B cell (primary cell): ENCODE results near the gene SUGCT. TPM values are rescaled to one million over a fixed set of nuclear protein-coding genes. Genes with fewer than 3 reads are reported as not detected.
"Not testable (repeated sequence)": the region's sequence is repeated elsewhere in the genome, so short reads cannot be mapped to it uniquely, and the experiment has no call there.

Experiments used
- ATAC-seq: fragments of 200-7000 bp; cut with Tn5 transposase; one replicate; pipeline ENCODE4 v1.10.0; 2021; ENCODE audit warnings: low read depth, mild to moderate bottlenecking, moderate number of reproducible peaks, moderate library complexity
- CTCF ChIA-PET: fragments of 350-600 bp; sonication (Branson Sonifier 250); formaldehyde crosslinking; loops from one replicate; lab custom pipeline; 2021; ENCODE audit warnings: antibody characterized with exemption, inconsistent platforms; lab: Charles Lee
- POLR2A ChIA-PET: fragments of 350-600 bp; sonication (Branson Sonifier 250); formaldehyde crosslinking; loops from one replicate; lab custom pipeline; 2021; ENCODE audit warnings: antibody characterized with exemption; lab: Charles Lee
- DNase-seq: peaks from one replicate; pipeline ENCODE4 v3.0.0; 2013
- H2AFZ ChIP-seq: 2 replicates; pipeline ENCODE4 v1.6.1; 2012; ENCODE audit warnings: mild to moderate bottlenecking, low read depth, low read length; ENCODE audit not compliant: insufficient read depth, poor library complexity, severe bottlenecking
- H3K27ac ChIP-seq, 2 donors: 1 replicate in 1 of 2; 2 replicates in 1 of 2; pipeline ENCODE4 v1.5.1; 2012 to 2013; ENCODE audit warnings: low read length in 2 of 2, mild to moderate bottlenecking in 2 of 2, moderate library complexity in 1 of 2
- H3K27me3 ChIP-seq, 4 experiments: fragments of 200-600 bp in 1 of 4; sonication (generic) in 1 of 4; replicated peaks in 1 of 4; 1 replicate in 2 of 4; 2 replicates in 2 of 4; pipeline versions ENCODE4 v1.6.1 to v1.7.0; 2013 to 2016; ENCODE audit warnings: low read length in 3 of 4, mild to moderate bottlenecking in 2 of 4, mixed read lengths in 1 of 4, moderate library complexity in 1 of 4; ENCODE audit not compliant: insufficient read depth in 4 of 4, control insufficient read depth in 3 of 4; ENCODE audit errors: control extremely low read depth in 1 of 4
- H3K36me3 ChIP-seq, 2 experiments: replicated peaks in 1 of 2; 1 replicate in 1 of 2; 2 replicates in 1 of 2; pipeline versions ENCODE4 v1.6.1 to v1.7.1; 2013; ENCODE audit warnings: low read length in 1 of 2; ENCODE audit not compliant: insufficient read depth in 2 of 2, control insufficient read depth in 1 of 2; ENCODE audit errors: control extremely low read depth in 1 of 2, extremely low read depth in 1 of 2
- H3K4me1 ChIP-seq, 2 donors: fragments of 200-600 bp in 1 of 2; sonication (generic) in 1 of 2; 1 replicate in 1 of 2; 2 replicates in 1 of 2; pipeline versions ENCODE4 v1.5.1 to v1.6.1; 2013 to 2017; ENCODE audit warnings: low read length in 2 of 2; ENCODE audit not compliant: control insufficient read depth in 2 of 2, insufficient read depth in 2 of 2
- H3K4me2 ChIP-seq: replicated peaks from 2 replicates; pipeline ENCODE3; 2012; ENCODE audit warnings: mild to moderate bottlenecking, low read depth, low read length; ENCODE audit not compliant: poor library complexity, severe bottlenecking
- H3K4me3 ChIP-seq, 5 experiments: fragments of 200-600 bp in 1 of 5; sonication (generic) in 1 of 5; 1 replicate in 3 of 5; 2 replicates in 2 of 5; pipeline versions ENCODE4 v1.5.1 to v1.7.0; 2011 to 2016; ENCODE audit warnings: low read length in 4 of 5, mild to moderate bottlenecking in 4 of 5, low read depth in 2 of 5, control low read depth in 1 of 5, moderate library complexity in 1 of 5; ENCODE audit not compliant: insufficient read depth in 1 of 5; ENCODE audit errors: control extremely low read depth in 1 of 5, extremely low read depth in 1 of 5
- H3K79me2 ChIP-seq: fragments of 200-600 bp; sonication (generic); one replicate; pipeline ENCODE4 v1.6.0; 2016; ENCODE audit warnings: low read length; ENCODE audit not compliant: control insufficient read depth, insufficient read depth
- H3K9ac ChIP-seq: fragments of 200-600 bp; sonication (generic); 2 replicates; pipeline ENCODE4 v1.6.1; 2017; ENCODE audit warnings: mild to moderate bottlenecking, low read length, moderate library complexity
- H3K9me3 ChIP-seq, 3 donors: one replicate each; pipeline versions ENCODE4 v1.6.1 to v1.7.1; 2013; ENCODE audit warnings: low read length in 2 of 3; ENCODE audit not compliant: control insufficient read depth in 2 of 3, insufficient read depth in 1 of 3; ENCODE audit errors: control extremely low read depth in 1 of 3
- H4K20me1 ChIP-seq: 2 replicates; pipeline ENCODE4 v1.6.0; 2012; ENCODE audit warnings: mild to moderate bottlenecking, low read length; ENCODE audit not compliant: insufficient read depth, control insufficient read depth, poor library complexity, severe bottlenecking
- H3K27ac Mint-ChIP-seq: one replicate; pipeline ENCODE4 v1.8.0; 2021; ENCODE audit warnings: mixed read lengths
- H3K27me3 Mint-ChIP-seq: one replicate; pipeline ENCODE4 v1.8.0; 2021; ENCODE audit warnings: mixed read lengths
- H3K4me1 Mint-ChIP-seq: one replicate; pipeline ENCODE4 v1.8.0; 2021; ENCODE audit warnings: mixed read lengths
- H3K4me3 Mint-ChIP-seq: one replicate; pipeline ENCODE4 v1.8.0; 2021; ENCODE audit warnings: mixed read lengths
- H3K9me3 Mint-ChIP-seq: one replicate; pipeline ENCODE4 v1.8.0; 2022; ENCODE audit warnings: mixed read lengths; ENCODE audit not compliant: insufficient read depth
- EZH2 ChIP-seq: IDR thresholded peaks from 2 replicates; pipeline ENCODE4 v1.6.1; 2012; ENCODE audit warnings: borderline replicate concordance, low read depth, mild to moderate bottlenecking, moderate library complexity, low read length; ENCODE audit not compliant: insufficient read depth, poor library complexity, severe bottlenecking
- WGBS: methylation state at CpG from one replicate; pipeline ENCODE4 v1.1.5; 2013; ENCODE audit warnings: missing lambda C conversion rate; ENCODE audit not compliant: insufficient coverage; 5-methylcytosine and 5-hydroxymethylcytosine counted together
- intact Hi-C: fragments of 100-400 bp; cut with micrococcal nuclease; formaldehyde crosslinking; loops from one replicate; pipeline ENCODE4 v1.10.0; 2022
- polyA plus RNA-seq: library from polyadenylated mRNA; depleted of rRNA; stranded (reverse); fragments of >200 nt; gene quantifications from 2 replicates; pipeline ENCODE4 v1.2.3, GENCODE V29; 2012
- total RNA-seq, 2 donors: library from RNA; stranded (reverse); fragments of 120-200 nt in 1 of 2; gene quantifications; 1 replicate in 1 of 2; 2 replicates in 1 of 2; pipeline versions ENCODE4 v1.2.3 to v1.2.4, GENCODE V29; 2013 to 2022
- TF ChIP-seq, protein P1 (sequence below): fragments of 200-600 bp; IDR thresholded peaks from one replicate; pipeline ENCODE4 v1.8.0; 2022; ENCODE audit warnings: antibody characterized with exemption, mild to moderate bottlenecking

Gene SUGCT
- total and polyA plus RNA-seq, 2 donors (not counting 1 experiment from before 2014, with no cell fraction given): 0.19 to 0.86 TPM

DNA sequence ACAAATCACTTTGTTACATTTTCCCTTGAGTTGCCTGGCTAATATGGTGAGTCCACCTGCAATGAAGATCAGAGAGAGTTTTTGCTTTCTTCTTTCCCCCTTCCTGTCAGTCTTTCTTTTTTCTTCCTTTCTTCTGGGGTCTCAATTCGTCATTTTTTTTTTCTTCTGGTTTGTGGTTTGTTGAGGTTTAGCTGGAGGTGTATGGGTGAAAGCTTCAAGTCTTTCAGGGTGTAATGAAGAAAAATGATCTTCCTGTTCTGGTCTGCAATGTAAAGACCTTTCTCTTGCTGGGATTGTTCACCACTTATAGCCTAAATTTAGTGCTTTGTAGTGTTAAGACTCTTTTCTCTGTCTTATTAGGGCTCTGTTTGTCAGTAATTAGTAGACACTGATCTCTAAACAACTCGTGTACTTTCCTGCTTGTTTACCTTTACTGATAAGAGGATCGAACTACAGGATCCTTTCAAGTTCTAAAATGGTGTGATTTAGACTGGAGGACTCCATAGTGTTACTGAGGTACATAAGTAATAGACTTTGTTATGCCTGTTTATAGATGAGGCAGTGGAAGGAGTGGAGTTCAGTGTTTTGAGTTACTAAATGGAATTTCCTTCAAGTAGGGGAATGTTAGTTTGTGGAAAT, 129.1 kb downstream of the SUGCT start:
- ATAC-seq (no peak), DNase-seq (no peak)
- intact Hi-C loops: no loop called here
- H3K27ac ChIP-seq: no peak overlapping the region
- no peaks in the 10 kb centered on the region for H3K9me3 ChIP-seq
- no peaks in the 10 kb centered on the region for H3K36me3 ChIP-seq
- H3K4me3 ChIP-seq: no peak overlapping the region
- Mint-ChIP-seq H3K27me3 (no peaks in the 10 kb centered on the region), H3K4me3 (no peak overlapping the region), H3K4me1 (no peaks in the 10 kb centered on the region), H3K27ac (no peak overlapping the region), H3K9me3 (no peaks in the 10 kb centered on the region)
- H3K9ac ChIP-seq: no peak overlapping the region
- ChIA-PET POLR2A (no interaction called here), CTCF (no interaction called here)
- TF ChIP-seq, protein P1, sequence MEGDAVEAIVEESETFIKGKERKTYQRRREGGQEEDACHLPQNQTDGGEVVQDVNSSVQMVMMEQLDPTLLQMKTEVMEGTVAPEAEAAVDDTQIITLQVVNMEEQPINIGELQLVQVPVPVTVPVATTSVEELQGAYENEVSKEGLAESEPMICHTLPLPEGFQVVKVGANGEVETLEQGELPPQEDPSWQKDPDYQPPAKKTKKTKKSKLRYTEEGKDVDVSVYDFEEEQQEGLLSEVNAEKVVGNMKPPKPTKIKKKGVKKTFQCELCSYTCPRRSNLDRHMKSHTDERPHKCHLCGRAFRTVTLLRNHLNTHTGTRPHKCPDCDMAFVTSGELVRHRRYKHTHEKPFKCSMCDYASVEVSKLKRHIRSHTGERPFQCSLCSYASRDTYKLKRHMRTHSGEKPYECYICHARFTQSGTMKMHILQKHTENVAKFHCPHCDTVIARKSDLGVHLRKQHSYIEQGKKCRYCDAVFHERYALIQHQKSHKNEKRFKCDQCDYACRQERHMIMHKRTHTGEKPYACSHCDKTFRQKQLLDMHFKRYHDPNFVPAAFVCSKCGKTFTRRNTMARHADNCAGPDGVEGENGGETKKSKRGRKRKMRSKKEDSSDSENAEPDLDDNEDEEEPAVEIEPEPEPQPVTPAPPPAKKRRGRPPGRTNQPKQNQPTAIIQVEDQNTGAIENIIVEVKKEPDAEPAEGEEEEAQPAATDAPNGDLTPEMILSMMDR: no peak
- TF ChIP-seq EZH2: no peak
- no CpG with 5 or more reads among the region's 3 CpGs for WGBS
- H2AFZ ChIP-seq: no peak overlapping the region
- H3K79me2 ChIP-seq: no peaks in the 10 kb centered on the region
- no peaks in the 10 kb centered on the region for H3K4me1 ChIP-seq
- no peaks in the 10 kb centered on the region for H4K20me1 ChIP-seq
- H3K4me2 ChIP-seq: no peak overlapping the region
- no peaks in the 10 kb centered on the region for H3K27me3 ChIP-seq

DNA sequence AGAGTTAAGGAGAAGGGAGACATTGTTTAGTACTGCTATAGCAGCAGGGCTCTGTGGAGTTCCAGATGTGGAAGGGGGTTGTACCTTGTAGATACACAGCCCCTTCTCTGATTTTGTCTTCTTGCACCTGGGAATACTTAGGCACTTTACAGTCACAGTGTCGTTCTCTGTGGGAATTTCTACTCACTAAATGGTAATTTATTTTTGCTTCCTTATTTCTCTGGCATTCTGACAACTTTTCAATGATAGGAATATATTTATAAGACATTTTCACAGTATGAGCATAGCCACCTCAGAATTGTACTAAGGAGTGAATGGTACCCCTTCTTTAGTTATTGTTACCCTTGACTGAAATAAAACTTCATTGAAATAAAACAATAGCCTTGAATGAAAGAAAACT, 132.8 kb downstream of the SUGCT start:
- no peaks in the 10 kb centered on the region for H4K20me1 ChIP-seq
- no peak overlapping the region for H3K9ac ChIP-seq
- H3K9me3 Mint-ChIP-seq: no peaks in the 10 kb centered on the region
- ATAC-seq (no peak), DNase-seq (no peak)
- ChIA-PET POLR2A (no interaction called here), CTCF (no interaction called here)
- no peaks in the 10 kb centered on the region for H3K79me2 ChIP-seq
- H3K9me3 ChIP-seq: no peaks in the 10 kb centered on the region
- no peaks in the 10 kb centered on the region for H3K36me3 ChIP-seq
- no CpG with 5 or more reads among the region's 1 CpG for WGBS
- no peak overlapping the region for H3K27ac Mint-ChIP-seq
- TF ChIP-seq, protein P1: no peak
- H3K4me3 Mint-ChIP-seq: no peak overlapping the region
- no peaks in the 10 kb centered on the region for H3K27me3 Mint-ChIP-seq
- H3K4me2 ChIP-seq: no peak overlapping the region
- no peaks in the 10 kb centered on the region for H3K27me3 ChIP-seq
- H3K27ac ChIP-seq: no peak overlapping the region
- H3K4me1 ChIP-seq: no peaks in the 10 kb centered on the region
- H2AFZ ChIP-seq: no peak overlapping the region
- no peaks in the 10 kb centered on the region for H3K4me1 Mint-ChIP-seq
- H3K4me3 ChIP-seq: no peak overlapping the region
- intact Hi-C loops: no loop called here

DNA sequence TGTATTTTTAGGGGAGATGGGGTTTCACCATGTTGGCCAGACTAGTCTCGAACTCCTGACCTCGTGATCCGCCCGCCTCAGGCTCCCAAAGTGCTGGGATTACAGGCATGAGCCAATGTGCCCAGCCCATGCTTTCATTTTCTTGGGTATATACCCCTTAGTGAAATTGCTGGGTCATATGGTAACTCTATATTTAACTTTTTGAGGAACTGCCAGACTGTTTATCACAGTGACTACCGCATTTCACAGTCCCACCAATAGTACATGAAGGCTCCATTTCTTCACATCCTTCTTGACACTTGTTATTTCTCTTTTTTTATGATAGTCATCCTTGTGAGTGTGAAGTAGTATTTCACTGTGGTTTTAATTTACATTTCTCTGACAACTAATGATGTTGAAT, 134.0 kb downstream of the SUGCT start:
- CTCF ChIA-PET, H3K27ac Mint-ChIP-seq, H3K9me3 ChIP-seq, H3K4me1 ChIP-seq, H3K27me3 ChIP-seq, H3K9me3 Mint-ChIP-seq, H3K79me2 ChIP-seq, H3K4me1 Mint-ChIP-seq, POLR2A ChIA-PET, H3K4me3 ChIP-seq, H3K27me3 Mint-ChIP-seq, H3K36me3 ChIP-seq, ATAC-seq, H3K27ac ChIP-seq, H2AFZ ChIP-seq, H3K9ac ChIP-seq, H3K4me2 ChIP-seq, intact Hi-C loops, H4K20me1 ChIP-seq, H3K4me3 Mint-ChIP-seq: not testable (repeated sequence)
- 72% methylated on average over 4 of the region's 5 CpGs for WGBS
- DNase-seq: peak; percentile 2
